WTC11 (cell line): ENCODE results near the gene OPCML.

Experiments
- ATF3 ChIP-seq: sonication (generic); formaldehyde crosslinking; conservative IDR thresholded peaks from 2 replicates; pipeline ENCODE4 v1.8.1; 2022; ENCODE audit warnings: mild to moderate bottlenecking, missing genetic modification reagents
- ELF4 ChIP-seq: sonication (generic); formaldehyde crosslinking; IDR thresholded peaks from 2 replicates; pipeline ENCODE4 v1.8.1; 2022; ENCODE audit warnings: low read depth, mild to moderate bottlenecking, moderate library complexity, missing genetic modification reagents
- FOXK1 ChIP-seq: sonication (generic); formaldehyde crosslinking; IDR thresholded peaks from 2 replicates; pipeline ENCODE4 v1.8.0; 2022; ENCODE audit warnings: mild to moderate bottlenecking, moderate library complexity, missing genetic modification reagents
- FOXP4 ChIP-seq: sonication (generic); formaldehyde crosslinking; IDR thresholded peaks from 2 replicates; pipeline ENCODE4 v1.8.0; 2022; ENCODE audit warnings: mild to moderate bottlenecking, missing genetic modification reagents
- GABPB1 ChIP-seq: sonication (generic); formaldehyde crosslinking; IDR thresholded peaks from 2 replicates; pipeline ENCODE4 v1.8.1; 2023; ENCODE audit warnings: mild to moderate bottlenecking, missing genetic modification reagents
- JUN ChIP-seq: sonication (generic); formaldehyde crosslinking; IDR thresholded peaks from 2 replicates; pipeline ENCODE4 v1.8.0; 2023; ENCODE audit warnings: mild to moderate bottlenecking, missing genetic modification reagents
- MLX ChIP-seq: sonication (generic); formaldehyde crosslinking; IDR thresholded peaks from 2 replicates; pipeline ENCODE4 v1.8.1; 2023; ENCODE audit warnings: mild to moderate bottlenecking, missing genetic modification reagents, moderate library complexity
- SMAD3 ChIP-seq: sonication (generic); formaldehyde crosslinking; IDR thresholded peaks from 2 replicates; pipeline ENCODE4 v1.8.0; 2022; ENCODE audit warnings: missing genetic modification reagents, mild to moderate bottlenecking, borderline replicate concordance
- ZMAT4 ChIP-seq: fragments of 250-450 bp; sonication (Bioruptor Pico); IDR thresholded peaks from 2 replicates; pipeline ENCODE4 v1.9.0; 2021; ENCODE audit warnings: mild to moderate bottlenecking
- ZNF416 ChIP-seq: fragments of 250-450 bp; sonication (Bioruptor Pico); IDR thresholded peaks from 2 replicates; pipeline ENCODE4 v1.9.0; 2021; ENCODE audit warnings: mild to moderate bottlenecking, inconsistent platforms
- TF ChIP-seq, protein P1 (sequence below): fragments of 200-600 bp; IDR thresholded peaks from 2 replicates; pipeline ENCODE4 v1.8.0; 2022; ENCODE audit warnings: antibody characterized with exemption
- TF ChIP-seq, protein P2 (sequence below): sonication (generic); formaldehyde crosslinking; IDR thresholded peaks from 2 replicates; pipeline ENCODE4 v1.8.1; 2022; ENCODE audit warnings: low read depth, missing genetic modification reagents, borderline replicate concordance
- TF ChIP-seq, protein P3 (sequence below): fragments of 250-450 bp; sonication (Bioruptor Pico); IDR thresholded peaks from 2 replicates; pipeline ENCODE4 v2.1.2; 2022; ENCODE audit warnings: mild to moderate bottlenecking, moderate library complexity
- TF ChIP-seq, protein P4 (sequence below): sonication (generic); formaldehyde crosslinking; IDR thresholded peaks from 2 replicates; pipeline ENCODE4 v1.8.1; 2023; ENCODE audit warnings: mild to moderate bottlenecking, missing genetic modification reagents, moderate library complexity

DNA sequence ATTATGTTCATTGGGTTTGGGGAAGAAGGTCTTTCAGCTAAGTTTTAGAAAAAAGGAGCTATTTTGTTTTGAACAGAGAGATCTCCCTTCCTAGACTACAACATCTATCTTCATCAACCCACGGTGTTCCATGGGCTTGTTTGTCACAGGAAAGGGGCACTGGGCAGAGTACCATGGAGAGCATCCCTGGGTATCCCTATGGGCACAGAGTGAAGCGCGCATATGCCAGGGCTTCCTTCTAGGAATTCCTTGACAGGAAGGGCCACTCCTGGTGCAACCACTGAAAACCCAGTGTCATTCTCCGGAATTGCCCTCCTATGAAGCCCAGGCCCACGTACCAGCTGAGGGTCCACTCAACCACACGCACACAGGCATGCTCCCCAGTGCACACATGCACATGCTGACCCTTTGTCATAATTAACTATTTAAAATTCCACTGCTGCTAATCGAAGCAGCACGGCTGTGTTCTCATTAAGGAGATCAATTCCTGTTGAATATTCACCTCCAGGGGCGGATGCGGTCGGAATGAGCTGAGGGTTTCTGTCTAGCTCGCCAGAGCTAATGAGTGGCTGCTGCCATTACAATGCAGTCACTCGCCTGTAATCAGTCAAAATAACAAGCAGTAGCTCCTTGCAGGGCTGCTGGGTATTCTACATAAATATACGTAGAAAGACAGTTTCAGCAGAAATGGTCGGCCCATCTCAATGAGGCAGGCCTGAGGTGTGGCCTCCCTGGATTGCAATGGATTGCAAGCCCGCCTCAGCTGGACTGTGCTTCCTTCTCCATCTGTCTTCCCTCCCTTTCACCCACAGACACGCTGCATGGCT is 512.5 kb downstream of the OPCML start:
- TF ChIP-seq, protein P1, sequence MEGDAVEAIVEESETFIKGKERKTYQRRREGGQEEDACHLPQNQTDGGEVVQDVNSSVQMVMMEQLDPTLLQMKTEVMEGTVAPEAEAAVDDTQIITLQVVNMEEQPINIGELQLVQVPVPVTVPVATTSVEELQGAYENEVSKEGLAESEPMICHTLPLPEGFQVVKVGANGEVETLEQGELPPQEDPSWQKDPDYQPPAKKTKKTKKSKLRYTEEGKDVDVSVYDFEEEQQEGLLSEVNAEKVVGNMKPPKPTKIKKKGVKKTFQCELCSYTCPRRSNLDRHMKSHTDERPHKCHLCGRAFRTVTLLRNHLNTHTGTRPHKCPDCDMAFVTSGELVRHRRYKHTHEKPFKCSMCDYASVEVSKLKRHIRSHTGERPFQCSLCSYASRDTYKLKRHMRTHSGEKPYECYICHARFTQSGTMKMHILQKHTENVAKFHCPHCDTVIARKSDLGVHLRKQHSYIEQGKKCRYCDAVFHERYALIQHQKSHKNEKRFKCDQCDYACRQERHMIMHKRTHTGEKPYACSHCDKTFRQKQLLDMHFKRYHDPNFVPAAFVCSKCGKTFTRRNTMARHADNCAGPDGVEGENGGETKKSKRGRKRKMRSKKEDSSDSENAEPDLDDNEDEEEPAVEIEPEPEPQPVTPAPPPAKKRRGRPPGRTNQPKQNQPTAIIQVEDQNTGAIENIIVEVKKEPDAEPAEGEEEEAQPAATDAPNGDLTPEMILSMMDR: no peak
- TF ChIP-seq, protein P2, sequence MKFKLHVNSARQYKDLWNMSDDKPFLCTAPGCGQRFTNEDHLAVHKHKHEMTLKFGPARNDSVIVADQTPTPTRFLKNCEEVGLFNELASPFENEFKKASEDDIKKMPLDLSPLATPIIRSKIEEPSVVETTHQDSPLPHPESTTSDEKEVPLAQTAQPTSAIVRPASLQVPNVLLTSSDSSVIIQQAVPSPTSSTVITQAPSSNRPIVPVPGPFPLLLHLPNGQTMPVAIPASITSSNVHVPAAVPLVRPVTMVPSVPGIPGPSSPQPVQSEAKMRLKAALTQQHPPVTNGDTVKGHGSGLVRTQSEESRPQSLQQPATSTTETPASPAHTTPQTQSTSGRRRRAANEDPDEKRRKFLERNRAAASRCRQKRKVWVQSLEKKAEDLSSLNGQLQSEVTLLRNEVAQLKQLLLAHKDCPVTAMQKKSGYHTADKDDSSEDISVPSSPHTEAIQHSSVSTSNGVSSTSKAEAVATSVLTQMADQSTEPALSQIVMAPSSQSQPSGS (CRISPR knock-in tag): no peak
- TF ChIP-seq GABPB1 (CRISPR knock-in tag) (no peak), FOXP4 (CRISPR knock-in tag) (no peak), JUN (CRISPR knock-in tag) (no peak), ZMAT4 (CRISPR knock-in tag) (no peak), MLX (no peak), ZNF416 (CRISPR knock-in tag) (no peak), SMAD3 (CRISPR knock-in tag) (no peak), FOXK1 (no peak), ATF3 (CRISPR knock-in tag) (no peak), ELF4 (CRISPR knock-in tag) (no peak)
- TF ChIP-seq, protein P3, sequence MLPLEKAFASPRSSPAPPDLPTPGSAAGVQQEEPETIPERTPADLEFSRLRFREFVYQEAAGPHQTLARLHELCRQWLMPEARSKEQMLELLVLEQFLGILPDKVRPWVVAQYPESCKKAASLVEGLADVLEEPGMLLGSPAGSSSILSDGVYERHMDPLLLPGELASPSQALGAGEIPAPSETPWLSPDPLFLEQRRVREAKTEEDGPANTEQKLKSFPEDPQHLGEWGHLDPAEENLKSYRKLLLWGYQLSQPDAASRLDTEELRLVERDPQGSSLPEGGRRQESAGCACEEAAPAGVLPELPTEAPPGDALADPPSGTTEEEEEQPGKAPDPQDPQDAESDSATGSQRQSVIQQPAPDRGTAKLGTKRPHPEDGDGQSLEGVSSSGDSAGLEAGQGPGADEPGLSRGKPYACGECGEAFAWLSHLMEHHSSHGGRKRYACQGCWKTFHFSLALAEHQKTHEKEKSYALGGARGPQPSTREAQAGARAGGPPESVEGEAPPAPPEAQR (CRISPR knock-in tag): no peak
- TF ChIP-seq, protein P4, sequence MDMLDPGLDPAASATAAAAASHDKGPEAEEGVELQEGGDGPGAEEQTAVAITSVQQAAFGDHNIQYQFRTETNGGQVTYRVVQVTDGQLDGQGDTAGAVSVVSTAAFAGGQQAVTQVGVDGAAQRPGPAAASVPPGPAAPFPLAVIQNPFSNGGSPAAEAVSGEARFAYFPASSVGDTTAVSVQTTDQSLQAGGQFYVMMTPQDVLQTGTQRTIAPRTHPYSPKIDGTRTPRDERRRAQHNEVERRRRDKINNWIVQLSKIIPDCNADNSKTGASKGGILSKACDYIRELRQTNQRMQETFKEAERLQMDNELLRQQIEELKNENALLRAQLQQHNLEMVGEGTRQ (CRISPR knock-in tag): no peak
